ENCODE results near the gene ARL3.

ARL3 gene

GRCh38 chr10:102633287-102633686 is 80.9 kb downstream of the ARL3 start:
- DNase-seq, result no peak

DNA sequence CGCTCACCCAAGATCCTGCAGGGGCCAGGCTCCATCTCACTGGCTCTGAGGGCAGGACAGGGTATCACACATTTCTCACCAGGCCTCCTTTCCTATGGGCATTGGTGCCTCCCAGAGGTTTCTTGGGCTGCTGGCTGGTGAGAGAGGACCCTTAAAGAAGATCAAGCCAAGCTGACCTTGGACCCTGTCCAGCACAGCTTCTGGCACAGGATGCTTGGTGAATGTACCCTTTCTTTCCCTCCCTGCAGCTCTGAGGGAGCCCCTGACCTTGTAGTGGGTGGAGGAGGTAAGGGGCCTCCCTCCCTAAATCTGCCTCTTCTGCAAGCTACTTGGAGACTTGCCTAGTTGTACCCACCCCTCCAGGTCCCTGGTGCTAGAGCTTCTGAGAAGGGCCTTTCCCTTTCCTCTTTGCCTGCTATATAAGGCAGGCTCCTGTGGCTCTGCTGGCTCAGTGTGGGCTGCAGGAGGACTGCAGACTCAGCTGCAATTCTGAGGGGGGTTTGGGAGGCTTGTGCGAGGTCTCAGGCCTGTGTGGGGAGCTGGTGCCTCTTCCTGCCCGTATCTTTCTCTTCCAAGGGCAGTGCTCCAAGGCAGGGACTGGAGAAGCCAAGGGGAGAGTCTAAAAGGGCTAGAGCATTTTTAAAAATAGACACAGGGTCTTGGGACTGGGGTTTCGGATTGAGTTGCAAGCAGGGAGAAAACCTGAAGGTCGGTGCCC is 81.6 kb downstream of the ARL3 start:
- no peak for DNase-seq

DNA sequence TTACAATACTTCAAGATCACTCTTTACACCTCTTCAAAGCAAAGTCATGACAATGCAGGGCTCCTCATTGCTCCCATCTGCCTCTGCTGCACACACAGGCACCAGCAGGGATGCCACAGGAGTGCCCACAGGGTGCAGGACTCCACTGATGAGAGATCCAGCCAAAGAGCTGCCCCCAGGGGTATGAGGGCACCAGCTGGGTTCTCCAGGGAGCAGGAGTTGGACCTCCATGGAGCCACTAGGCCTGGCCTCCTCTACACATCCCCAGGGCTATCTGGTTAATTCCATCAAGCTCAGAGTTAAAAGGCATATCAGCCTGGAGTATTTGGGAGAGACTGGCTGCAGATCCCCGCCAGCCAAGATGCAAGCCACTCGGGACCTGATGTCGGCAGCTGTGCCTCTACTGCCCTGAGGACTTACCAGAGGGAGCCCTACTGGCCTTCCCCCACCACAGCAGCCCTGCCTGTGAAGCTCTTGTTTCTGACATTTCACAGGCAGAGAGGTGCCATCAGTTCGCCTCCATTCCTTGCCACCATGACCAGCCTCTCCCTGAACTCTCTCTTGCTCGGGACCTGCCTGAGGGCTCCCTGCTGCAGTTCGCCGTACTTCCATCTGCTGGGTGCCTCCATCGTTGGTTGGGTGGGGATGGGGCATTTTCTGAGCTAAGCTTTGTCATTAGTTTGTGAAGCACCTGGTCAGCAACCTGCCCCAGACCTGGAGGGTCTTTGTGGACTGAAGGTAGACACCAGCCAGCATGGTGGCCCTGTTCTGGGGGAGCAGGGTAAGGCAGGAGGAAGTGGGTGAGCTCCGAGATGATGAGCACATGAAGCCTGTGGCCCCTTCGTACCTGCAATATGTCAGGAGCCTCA is 82.4 kb downstream of the ARL3 start:
- no peak for DNase-seq

DNA sequence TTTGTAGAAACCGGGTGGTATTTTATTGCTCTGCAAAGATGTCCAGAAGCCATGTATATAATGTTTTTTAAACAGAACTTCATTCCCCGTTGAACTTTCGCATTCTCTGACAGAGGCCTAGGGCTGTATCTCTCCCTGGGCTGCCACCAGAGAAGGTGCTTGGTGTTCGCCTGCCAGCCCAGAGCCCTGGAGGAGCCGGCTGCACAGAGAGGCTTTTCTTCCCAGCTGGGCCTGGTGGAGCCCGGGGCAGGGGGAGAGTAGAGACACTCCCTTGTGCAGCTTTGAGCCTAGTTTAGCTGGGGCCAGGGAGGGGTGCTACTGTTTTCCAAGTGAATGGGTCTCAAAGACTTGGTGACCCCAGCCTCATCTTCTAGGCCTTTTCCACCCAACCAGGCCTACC is 83.5 kb downstream of the ARL3 start:
- DNase-seq, result no peak

DNA sequence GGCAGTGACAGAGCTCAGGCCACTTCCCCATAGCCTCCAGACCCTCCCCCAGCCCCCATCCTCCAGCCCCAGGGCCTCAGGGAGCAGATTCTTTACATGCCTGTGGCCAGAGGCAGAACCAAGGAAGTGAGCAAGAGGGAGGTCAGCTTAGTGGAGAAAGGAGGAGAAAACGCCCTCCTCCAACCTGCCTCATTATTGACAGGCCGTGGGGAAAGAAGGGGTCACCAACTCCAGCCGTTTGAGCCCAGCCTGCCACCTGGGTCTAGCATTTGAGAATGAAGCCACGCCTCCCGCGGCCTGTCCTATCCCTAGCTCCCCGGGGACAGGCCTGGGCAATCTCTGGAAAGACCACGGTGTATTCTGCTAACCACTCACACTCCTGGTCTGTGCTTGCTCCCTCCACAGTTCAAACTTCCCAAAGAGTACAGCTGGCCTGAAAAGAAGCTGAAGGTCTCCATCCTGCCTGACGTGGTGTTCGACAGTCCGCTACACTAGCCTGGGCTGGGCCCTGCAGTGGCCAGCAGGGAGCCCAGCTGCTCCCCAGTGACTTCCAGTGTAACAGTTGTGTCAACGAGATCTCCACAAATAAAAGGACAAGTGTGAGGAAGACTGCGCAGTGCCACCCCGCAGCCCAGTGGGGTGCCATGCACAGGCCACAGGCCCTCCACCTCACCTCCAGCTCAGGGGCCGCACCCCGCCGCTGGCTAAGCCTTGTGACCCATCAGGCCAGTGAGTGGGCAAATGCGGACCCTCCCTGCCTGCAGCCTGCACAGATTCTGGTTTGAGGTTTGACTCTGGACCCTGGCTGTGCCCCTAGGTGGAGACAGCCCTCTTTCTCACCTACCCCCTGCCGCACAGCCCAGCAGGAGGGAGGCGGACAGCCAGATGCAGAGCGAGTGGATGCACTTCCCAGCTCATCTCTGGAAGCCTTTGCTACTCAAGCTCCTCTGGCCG is 84.3 kb downstream of the ARL3 start:
- DNase-seq, result no peak

- DNase-seq, result no peak
Measured at GRCh38 chr10:102628451-102628911, 85.7 kb downstream of the ARL3 start.

GRCh38 chr10:102627736-102628293 is 86.4 kb downstream of the ARL3 start:
- DNase-seq, result no peak

DNA sequence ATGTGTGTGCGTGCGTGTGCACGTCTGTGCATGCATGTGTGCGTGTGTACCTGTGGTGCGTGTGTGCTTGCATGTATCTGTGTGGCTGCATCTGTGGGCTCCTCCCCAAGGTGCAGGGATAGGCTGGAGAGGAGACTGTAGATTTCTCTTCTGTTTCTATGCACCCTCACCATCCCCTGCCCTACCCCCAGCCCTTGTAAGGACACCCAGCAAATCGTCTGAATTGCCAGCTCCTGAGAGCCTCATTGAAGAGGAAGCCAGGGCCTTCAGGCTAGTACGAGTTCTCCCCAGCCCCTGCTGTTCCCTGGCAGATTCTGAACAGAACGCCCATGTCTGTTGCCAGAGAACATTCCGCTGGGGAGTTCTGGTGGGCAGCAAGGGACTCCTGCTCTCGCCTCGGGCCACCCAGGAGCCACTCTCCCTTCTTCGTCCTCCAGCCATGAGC is 86.9 kb downstream of the ARL3 start:
- DNase-seq, result no peak

DNA sequence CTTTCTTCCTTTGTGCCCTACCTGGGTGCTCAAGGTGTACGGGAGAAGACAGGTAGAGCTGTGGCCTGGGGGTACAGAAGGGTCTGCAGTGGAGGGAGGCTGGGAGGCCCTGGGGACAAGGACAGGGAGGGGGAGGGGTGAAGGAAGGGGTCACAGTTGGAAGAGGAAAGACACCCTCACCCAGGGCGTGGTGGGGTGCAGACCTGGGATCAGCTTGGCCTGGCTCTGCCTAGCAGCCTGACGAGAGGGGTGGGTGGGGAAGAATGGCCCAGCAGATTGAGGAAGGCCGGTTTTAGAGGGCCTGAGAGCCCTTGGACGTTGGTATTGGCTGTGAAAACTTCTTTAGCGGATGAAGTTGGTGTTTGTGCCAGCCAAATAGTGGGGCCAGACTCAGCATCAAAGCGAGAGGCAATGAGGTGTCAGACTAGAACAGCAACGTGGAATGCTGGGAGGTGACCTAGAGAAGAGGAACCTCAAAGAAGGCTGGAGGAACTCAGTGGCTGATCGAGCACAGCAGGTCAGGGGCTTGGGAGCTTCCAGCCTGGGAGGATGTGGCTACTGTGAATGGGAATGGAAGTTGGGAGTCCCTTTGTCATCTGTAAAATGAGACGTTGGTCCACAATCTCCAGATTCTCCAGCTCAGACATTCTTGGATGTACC is 88.0 kb downstream of the ARL3 start:
- DNase-seq, result no peak

GRCh38 chr10:102624751-102625645 is 89.2 kb downstream of the ARL3 start:
- no peak for DNase-seq

- no peak for DNase-seq
Measured at GRCh38 chr10:102624094-102624493, 90.1 kb downstream of the ARL3 start.

Data from hematopoietic multipotent progenitor cell treated with erythropoietin and hydrocortisone succinate and interleukin-3 and kit ligand, for 8 days (in vitro differentiated cells).